Esophagus muscularis mucosa (tissue), 3 donors: Measurements from ENCODE around the gene SHISA6.

ENCODE experiments used
- POLR2AphosphoS5 ChIP-seq, 2 donors: sonication (generic); formaldehyde crosslinking; IDR thresholded peaks; one replicate each; pipeline ENCODE4 v1.6.1; 2017; ENCODE audit warnings: antibody characterized with exemption in 2 of 2
- TF ChIP-seq, protein P1 (sequence below), 3 experiments: fragments of 200-600 bp in 2 of 3; fragments of 450-650 bp in 1 of 3; sonication (generic) in 2 of 3; IDR thresholded peaks; one replicate each; pipeline ENCODE4 v1.5.1; 2017 to 2019; ENCODE audit warnings: antibody characterized with exemption in 3 of 3, mild to moderate bottlenecking in 2 of 3, moderate library complexity in 1 of 3

DNA sequence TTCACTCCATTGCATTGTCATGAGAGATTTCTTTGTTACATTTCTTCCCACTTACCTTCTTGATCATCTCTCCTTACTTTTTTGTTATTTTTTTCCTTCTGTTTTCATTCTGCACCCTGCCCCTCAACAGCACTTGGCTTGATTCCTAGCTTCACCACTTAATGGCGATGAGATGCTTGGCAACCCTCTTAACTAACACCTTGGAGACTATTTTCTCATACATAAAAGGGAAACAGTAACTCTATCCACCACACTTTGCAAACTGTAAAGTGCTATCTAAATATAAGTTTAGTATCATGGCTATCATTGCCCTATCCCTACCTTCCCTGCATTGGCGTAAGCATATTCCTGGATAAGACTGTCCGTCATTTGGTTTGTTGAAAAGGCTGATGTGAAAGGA lies 177.3 kb downstream of the SHISA6 start:
- TF ChIP-seq, protein P1, sequence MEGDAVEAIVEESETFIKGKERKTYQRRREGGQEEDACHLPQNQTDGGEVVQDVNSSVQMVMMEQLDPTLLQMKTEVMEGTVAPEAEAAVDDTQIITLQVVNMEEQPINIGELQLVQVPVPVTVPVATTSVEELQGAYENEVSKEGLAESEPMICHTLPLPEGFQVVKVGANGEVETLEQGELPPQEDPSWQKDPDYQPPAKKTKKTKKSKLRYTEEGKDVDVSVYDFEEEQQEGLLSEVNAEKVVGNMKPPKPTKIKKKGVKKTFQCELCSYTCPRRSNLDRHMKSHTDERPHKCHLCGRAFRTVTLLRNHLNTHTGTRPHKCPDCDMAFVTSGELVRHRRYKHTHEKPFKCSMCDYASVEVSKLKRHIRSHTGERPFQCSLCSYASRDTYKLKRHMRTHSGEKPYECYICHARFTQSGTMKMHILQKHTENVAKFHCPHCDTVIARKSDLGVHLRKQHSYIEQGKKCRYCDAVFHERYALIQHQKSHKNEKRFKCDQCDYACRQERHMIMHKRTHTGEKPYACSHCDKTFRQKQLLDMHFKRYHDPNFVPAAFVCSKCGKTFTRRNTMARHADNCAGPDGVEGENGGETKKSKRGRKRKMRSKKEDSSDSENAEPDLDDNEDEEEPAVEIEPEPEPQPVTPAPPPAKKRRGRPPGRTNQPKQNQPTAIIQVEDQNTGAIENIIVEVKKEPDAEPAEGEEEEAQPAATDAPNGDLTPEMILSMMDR (IDR thresholded peaks at IDR 0.05) = no peak
- TF ChIP-seq POLR2AphosphoS5 (IDR thresholded peaks at IDR 0.05) = no peak
